LNCAP (cell line): ENCODE results near the gene ADAM12.

Experiments
- TF ChIP-seq, protein P1 (sequence below): fragments of 450-650 bp; IDR thresholded peaks from 2 replicates; pipeline ENCODE4 v1.5.1; 2017; ENCODE audit warnings: mild to moderate bottlenecking

The ADAM12 gene

DNA sequence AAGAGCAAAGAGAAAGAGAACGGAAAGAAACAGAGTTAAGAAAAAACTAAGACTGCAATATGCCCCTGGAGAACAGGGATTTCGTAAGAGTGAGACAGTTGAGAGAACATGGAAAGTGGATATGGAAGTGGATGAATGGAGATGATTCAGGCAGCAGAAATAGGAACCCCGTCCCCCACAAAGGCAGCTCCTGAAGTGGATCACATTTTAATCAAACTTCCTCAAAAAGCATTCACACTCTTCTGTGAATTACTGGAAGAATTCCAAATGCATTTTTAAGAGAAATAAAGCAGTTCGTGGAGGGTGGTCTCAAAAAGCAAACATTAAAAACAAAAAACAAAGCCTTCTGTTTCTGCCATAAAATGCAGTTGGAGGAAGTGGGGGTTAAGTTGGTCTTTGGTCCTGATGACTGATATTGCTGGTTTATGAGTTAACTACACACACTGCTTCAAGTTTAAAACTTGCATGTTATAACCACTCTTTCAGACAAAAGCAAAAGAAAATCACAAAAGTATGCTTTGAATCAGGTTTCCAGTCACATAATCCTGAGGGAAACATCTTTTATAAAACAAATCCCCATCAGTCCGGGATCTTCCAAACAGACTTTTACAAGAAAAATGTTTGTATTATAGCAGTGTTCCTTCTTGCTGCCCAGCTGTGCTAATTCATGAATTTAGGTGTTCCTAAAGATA is 277.6 kb downstream of the ADAM12 start:
- TF ChIP-seq, protein P1, sequence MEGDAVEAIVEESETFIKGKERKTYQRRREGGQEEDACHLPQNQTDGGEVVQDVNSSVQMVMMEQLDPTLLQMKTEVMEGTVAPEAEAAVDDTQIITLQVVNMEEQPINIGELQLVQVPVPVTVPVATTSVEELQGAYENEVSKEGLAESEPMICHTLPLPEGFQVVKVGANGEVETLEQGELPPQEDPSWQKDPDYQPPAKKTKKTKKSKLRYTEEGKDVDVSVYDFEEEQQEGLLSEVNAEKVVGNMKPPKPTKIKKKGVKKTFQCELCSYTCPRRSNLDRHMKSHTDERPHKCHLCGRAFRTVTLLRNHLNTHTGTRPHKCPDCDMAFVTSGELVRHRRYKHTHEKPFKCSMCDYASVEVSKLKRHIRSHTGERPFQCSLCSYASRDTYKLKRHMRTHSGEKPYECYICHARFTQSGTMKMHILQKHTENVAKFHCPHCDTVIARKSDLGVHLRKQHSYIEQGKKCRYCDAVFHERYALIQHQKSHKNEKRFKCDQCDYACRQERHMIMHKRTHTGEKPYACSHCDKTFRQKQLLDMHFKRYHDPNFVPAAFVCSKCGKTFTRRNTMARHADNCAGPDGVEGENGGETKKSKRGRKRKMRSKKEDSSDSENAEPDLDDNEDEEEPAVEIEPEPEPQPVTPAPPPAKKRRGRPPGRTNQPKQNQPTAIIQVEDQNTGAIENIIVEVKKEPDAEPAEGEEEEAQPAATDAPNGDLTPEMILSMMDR = no peak

DNA sequence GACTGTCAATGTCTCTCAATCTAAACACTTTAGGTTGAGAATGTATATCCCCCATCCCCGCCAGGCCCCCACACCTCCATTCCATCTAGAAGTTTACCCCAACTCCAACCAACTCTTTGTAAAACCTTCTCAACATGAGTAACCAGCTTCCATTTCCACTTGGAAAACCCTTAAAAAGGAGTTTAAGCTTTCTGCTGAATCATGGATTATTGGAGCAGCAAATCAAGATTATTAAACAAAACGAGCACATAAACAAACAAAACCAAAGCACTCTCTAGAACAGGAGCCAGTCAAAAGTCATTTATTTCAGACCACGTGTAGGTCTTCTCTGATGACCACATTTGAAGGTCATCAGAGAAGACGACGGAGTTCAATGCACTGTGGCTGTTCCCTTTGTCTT is 278.4 kb downstream of the ADAM12 start:
- TF ChIP-seq, protein P1 = no peak

GRCh38 chr10:126108693-126109092 is 279.6 kb downstream of the ADAM12 start:
- TF ChIP-seq, protein P1 = no peak

DNA sequence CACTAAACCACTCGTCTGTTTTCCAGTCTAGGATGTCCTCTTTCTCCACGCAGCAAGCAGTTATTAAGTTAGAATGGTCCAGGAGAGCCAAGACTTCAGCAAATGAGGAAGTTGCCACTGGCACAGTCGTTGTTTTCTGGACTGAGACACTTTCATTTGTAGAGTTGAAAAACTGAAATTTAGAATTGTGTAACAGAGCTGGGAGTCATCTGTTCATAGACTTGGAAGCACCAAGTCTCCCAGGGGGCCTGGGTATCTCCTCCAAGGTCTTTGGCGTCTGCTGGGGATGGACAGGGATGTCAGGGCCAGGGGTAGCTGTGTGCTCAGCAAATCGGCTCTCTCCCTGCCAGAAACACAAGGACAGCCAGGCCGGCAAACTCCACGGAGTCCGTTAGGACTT is 283.5 kb downstream of the ADAM12 start:
- TF ChIP-seq, protein P1 = no peak

- TF ChIP-seq, protein P1 = no peak
These were observed 285.6 kb downstream of the ADAM12 start for GRCh38 chr10:126102636-126103035.

DNA sequence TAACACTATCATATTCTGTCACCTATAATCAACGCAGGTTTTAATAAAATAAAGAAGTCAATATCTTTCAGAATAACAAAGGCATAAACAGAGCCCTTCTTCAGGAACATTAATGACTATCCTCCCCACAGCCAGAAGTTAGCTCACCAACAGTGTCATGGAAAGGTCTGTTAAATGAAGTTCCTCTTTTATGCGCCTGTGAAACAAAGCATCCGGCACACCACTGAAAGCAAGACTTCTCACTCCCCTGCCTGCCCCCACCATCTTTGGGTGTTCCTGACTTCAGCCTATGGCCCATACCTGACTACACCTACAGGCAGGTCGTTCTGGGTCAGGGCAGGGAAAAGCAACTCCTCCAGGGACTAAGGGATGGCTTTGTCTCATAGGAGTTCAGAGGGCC is 286.5 kb downstream of the ADAM12 start:
- TF ChIP-seq, protein P1 = no peak

DNA sequence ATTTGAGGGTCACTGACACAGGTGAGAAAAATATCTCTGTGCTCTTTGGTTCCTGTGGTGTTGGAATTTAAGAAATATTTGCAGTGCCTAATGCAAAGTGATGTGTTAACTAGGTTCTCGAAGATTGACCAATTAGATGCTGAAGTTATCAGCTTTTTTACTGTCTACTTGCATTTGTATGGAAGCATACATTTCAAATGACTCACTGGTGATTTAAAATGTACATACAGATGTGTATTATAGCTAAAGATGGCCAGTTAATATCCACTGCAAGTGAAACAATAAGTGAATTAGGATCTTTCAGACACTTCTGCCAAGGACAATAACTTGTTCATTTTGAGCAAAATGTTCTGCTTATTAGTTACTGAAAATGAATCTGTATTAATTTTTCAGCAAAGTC is 287.0 kb downstream of the ADAM12 start:
- TF ChIP-seq, protein P1 = no peak

- TF ChIP-seq, protein P1 = no peak
These were observed 288.9 kb downstream of the ADAM12 start for GRCh38 chr10:126099366-126099765.
